Mesendoderm (in vitro differentiated cells): ENCODE measurements around the gene MICALL2.
A peak's percentile ranks its signal among the peaks of the same experiment; 100 is the strongest.

ENCODE experiments used
- DNase-seq: peaks from one replicate; pipeline ENCODE4 v3.0.0; 2013
- H2AK5ac ChIP-seq: 2 replicates; pipeline ENCODE4 v1.6.1; 2013; ENCODE audit warnings: low read length, inconsistent platforms
- H2BK120ac ChIP-seq: 2 replicates; pipeline ENCODE4 v1.6.1; 2013; ENCODE audit warnings: low read depth, mild to moderate bottlenecking, low read length, moderate library complexity, mixed read lengths
- H2BK15ac ChIP-seq: replicated peaks from 2 replicates; pipeline ENCODE4 v1.6.1; 2013; ENCODE audit warnings: low read depth, mild to moderate bottlenecking, moderate library complexity
- H2BK5ac ChIP-seq: 2 replicates; pipeline ENCODE4 v1.6.1; 2013; ENCODE audit warnings: low read length, inconsistent platforms
- H3K18ac ChIP-seq: 2 replicates; pipeline ENCODE4 v1.6.1; 2013; ENCODE audit warnings: mild to moderate bottlenecking, low read length, mixed read lengths
- H3K23ac ChIP-seq: one replicate; pipeline ENCODE4 v1.6.1; 2013; ENCODE audit warnings: low read length
- H3K27ac ChIP-seq: 2 replicates; pipeline ENCODE4 v1.5.1; 2013; ENCODE audit warnings: low read depth, mild to moderate bottlenecking, inconsistent platforms, low read length, moderate library complexity
- H3K27me3 ChIP-seq: 2 replicates; pipeline ENCODE4 v1.6.1; 2013; ENCODE audit warnings: low read length, control low read depth, mild to moderate bottlenecking, inconsistent platforms; ENCODE audit not compliant: insufficient read depth, poor library complexity
- H3K36me3 ChIP-seq: 2 replicates; pipeline ENCODE4 v1.6.1; 2013; ENCODE audit warnings: low read length, inconsistent platforms; ENCODE audit not compliant: control insufficient read depth, insufficient read depth
- H3K4ac ChIP-seq: one replicate; pipeline ENCODE4 v1.6.1; 2013; ENCODE audit warnings: low read depth, mild to moderate bottlenecking, low read length, moderate library complexity
- H3K4me1 ChIP-seq: 2 replicates; pipeline ENCODE4 v1.6.1; 2013; ENCODE audit warnings: low read depth, low read length, inconsistent platforms; ENCODE audit not compliant: control insufficient read depth
- H3K4me2 ChIP-seq: 2 replicates; pipeline ENCODE4 v1.6.1; 2013; ENCODE audit warnings: low read length
- H3K4me3 ChIP-seq: 2 replicates; pipeline ENCODE4 v1.5.1; 2013; ENCODE audit warnings: mild to moderate bottlenecking, low read length
- H3K56ac ChIP-seq: one replicate; pipeline ENCODE4 v1.6.1; 2013; ENCODE audit warnings: low read length
- H3K79me1 ChIP-seq: 2 replicates; pipeline ENCODE4 v1.6.1; 2013; ENCODE audit warnings: low read length, inconsistent platforms
- H3K79me2 ChIP-seq: 2 replicates; pipeline ENCODE4 v1.6.1; 2013; ENCODE audit warnings: mild to moderate bottlenecking, low read length; ENCODE audit not compliant: control insufficient read depth, insufficient read depth
- H3K9ac ChIP-seq: 2 replicates; pipeline ENCODE4 v1.6.1; 2013; ENCODE audit warnings: low read length, inconsistent platforms
- H4K5ac ChIP-seq: one replicate; pipeline ENCODE4 v1.6.1; 2013; ENCODE audit warnings: low read length
- H4K8ac ChIP-seq: one replicate; pipeline ENCODE4 v1.6.1; 2013; ENCODE audit warnings: low read depth, mild to moderate bottlenecking, control low read depth, low read length, moderate library complexity
- WGBS: extraction: QIAGEN DNeasy Blood & Tissue Kit; methylation state at CpG from one replicate; pipeline ENCODE4 v1.1.7; 2013; ENCODE audit warnings: low lambda C conversion rate, missing lambda C conversion rate; ENCODE audit not compliant: insufficient coverage; ENCODE audit errors: extremely low coverage; 5-methylcytosine and 5-hydroxymethylcytosine counted together

The MICALL2 gene

DNA sequence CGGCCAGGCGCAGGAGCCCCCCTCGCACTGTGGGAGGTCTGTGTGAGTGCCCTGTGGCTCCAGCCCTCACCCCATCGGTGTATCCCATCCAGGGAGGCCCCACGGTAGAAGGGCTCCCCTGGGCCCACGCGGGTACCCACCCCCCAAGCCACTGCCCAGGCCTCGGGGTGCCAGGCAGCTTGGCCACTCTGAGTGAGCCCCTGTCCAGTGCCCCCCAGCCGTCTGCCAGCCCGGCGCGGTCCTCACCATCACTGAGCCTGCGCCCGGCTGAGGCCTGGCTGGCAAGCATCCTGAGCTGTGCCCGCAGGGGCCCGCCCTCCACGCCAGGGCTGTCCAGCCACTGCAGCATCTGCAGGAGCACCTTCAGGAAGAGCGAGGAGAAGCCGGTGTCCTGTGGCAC is 19.2 kb upstream of the MICALL2 start:
- Histone ChIP-seq H2BK120ac (no peak overlapping the region), H4K5ac (no peak overlapping the region), H3K23ac (no peak overlapping the region), H3K79me1 (no peaks in the 10 kb centered on the region), H2BK5ac (no peak overlapping the region), H3K27me3 (no peaks in the 10 kb centered on the region), H3K4me2 (no peak overlapping the region), H3K27ac (no peak overlapping the region), H3K18ac (no peak overlapping the region), H3K4me3 (no peak overlapping the region), H3K79me2 (no peaks in the 10 kb centered on the region), H3K56ac (no peak overlapping the region), H3K9ac (no peak overlapping the region), H2BK15ac (no peak overlapping the region), H2AK5ac (no peak overlapping the region), H4K8ac (no peak overlapping the region), H3K4me1 (no peaks in the 10 kb centered on the region), H3K4ac (no peak overlapping the region), H3K36me3 (peaks cover 3% of the 10 kb centered on the region)
- no CpG with 5 or more reads among the region's 19 CpGs for WGBS
- DNase-seq: no peak

- no peak overlapping the region for H3K27ac ChIP-seq
- H2BK120ac ChIP-seq: no peak overlapping the region
- no peak overlapping the region for H3K4me3 ChIP-seq
- no peak overlapping the region for H3K4me2 ChIP-seq
- H3K9ac ChIP-seq: no peak overlapping the region
- no peaks in the 10 kb centered on the region for H3K4me1 ChIP-seq
- H3K79me2 ChIP-seq: no peaks in the 10 kb centered on the region
- no peak overlapping the region for H3K23ac ChIP-seq
- no peaks in the 10 kb centered on the region for H3K79me1 ChIP-seq
- H4K5ac ChIP-seq: no peak overlapping the region
- H3K56ac ChIP-seq: no peak overlapping the region
- DNase-seq: no peak
- H4K8ac ChIP-seq: no peak overlapping the region
- no peak overlapping the region for H3K18ac ChIP-seq
- no peaks in the 10 kb centered on the region for H3K27me3 ChIP-seq
- no peak overlapping the region for H2AK5ac ChIP-seq
- WGBS: no CpG with 5 or more reads among the region's 15 CpGs
- no peak overlapping the region for H2BK5ac ChIP-seq
- no peak overlapping the region for H2BK15ac ChIP-seq
- peaks cover 8% of the 10 kb centered on the region for H3K36me3 ChIP-seq
- H3K4ac ChIP-seq: no peak overlapping the region
Observed at GRCh38 chr7:1476859-1477258, 17.6 kb upstream of the MICALL2 start.

DNA sequence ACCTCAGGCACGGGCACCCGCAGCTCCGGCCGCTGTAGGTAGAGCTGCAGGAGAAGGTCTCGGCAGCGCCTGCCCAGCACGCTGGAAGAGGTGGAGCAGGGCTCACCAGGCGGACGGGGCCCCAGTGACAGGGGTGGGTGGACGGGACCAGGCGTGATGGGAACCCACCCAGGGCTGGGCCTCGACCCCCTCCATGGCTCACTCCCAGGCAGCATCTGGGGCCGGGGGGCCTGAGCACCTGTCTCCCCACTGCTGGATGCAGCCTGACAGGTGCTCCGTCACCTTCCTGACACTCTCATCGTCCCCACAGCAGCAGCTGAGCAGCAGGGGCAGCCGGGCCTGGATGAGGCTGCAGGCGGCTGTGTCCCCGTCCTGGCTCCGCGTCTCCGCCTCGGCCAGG is 16.7 kb upstream of the MICALL2 start:
- H3K27ac ChIP-seq: no peak overlapping the region
- no peak overlapping the region for H3K23ac ChIP-seq
- peaks cover 8% of the 10 kb centered on the region for H3K36me3 ChIP-seq
- no peak overlapping the region for H2BK15ac ChIP-seq
- no peak overlapping the region for H3K4ac ChIP-seq
- H3K4me2 ChIP-seq: no peak overlapping the region
- DNase-seq: no peak
- no peaks in the 10 kb centered on the region for H3K79me2 ChIP-seq
- H3K79me1 ChIP-seq: no peaks in the 10 kb centered on the region
- no peak overlapping the region for H4K5ac ChIP-seq
- H3K27me3 ChIP-seq: no peaks in the 10 kb centered on the region
- no peak overlapping the region for H3K18ac ChIP-seq
- H3K4me1 ChIP-seq: no peaks in the 10 kb centered on the region
- no peak overlapping the region for H2BK120ac ChIP-seq
- no peak overlapping the region for H2BK5ac ChIP-seq
- H3K4me3 ChIP-seq: no peak overlapping the region
- H3K56ac ChIP-seq: no peak overlapping the region
- no peak overlapping the region for H2AK5ac ChIP-seq
- no peak overlapping the region for H4K8ac ChIP-seq
- no peak overlapping the region for H3K9ac ChIP-seq
- no CpG with 5 or more reads among the region's 22 CpGs for whole genome bisulfite sequencing

GRCh38 chr7:1475393-1475792 is 16.1 kb upstream of the MICALL2 start:
- H2AK5ac ChIP-seq: no peak overlapping the region
- no peak overlapping the region for H3K4me2 ChIP-seq
- H4K8ac ChIP-seq: no peak overlapping the region
- H2BK15ac ChIP-seq: no peak overlapping the region
- H3K79me1 ChIP-seq: no peaks in the 10 kb centered on the region
- H3K4ac ChIP-seq: no peak overlapping the region
- no peak overlapping the region for H2BK120ac ChIP-seq
- no peak overlapping the region for H3K4me3 ChIP-seq
- H3K79me2 ChIP-seq: no peaks in the 10 kb centered on the region
- WGBS: no CpG with 5 or more reads among the region's 17 CpGs
- DNase-seq: no peak
- no peak overlapping the region for H3K9ac ChIP-seq
- no peak overlapping the region for H4K5ac ChIP-seq
- H3K36me3 ChIP-seq: peaks cover 8% of the 10 kb centered on the region
- H3K27me3 ChIP-seq: no peaks in the 10 kb centered on the region
- H3K4me1 ChIP-seq: no peaks in the 10 kb centered on the region
- no peak overlapping the region for H3K56ac ChIP-seq
- no peak overlapping the region for H3K23ac ChIP-seq
- H3K27ac ChIP-seq: no peak overlapping the region
- H2BK5ac ChIP-seq: no peak overlapping the region
- no peak overlapping the region for H3K18ac ChIP-seq

GRCh38 chr7:1474736-1475135 is 15.5 kb upstream of the MICALL2 start:
- Histone ChIP-seq H3K9ac (no peak overlapping the region), H3K36me3 (peaks cover 8% of the 10 kb centered on the region), H3K79me1 (no peaks in the 10 kb centered on the region), H3K18ac (no peak overlapping the region), H3K27me3 (no peaks in the 10 kb centered on the region), H3K4me1 (no peaks in the 10 kb centered on the region), H3K4me2 (no peak overlapping the region), H3K23ac (no peak overlapping the region), H2AK5ac (no peak overlapping the region), H2BK5ac (no peak overlapping the region), H4K8ac (no peak overlapping the region), H4K5ac (no peak overlapping the region), H2BK120ac (no peak overlapping the region), H3K4me3 (no peak overlapping the region), H3K4ac (no peak overlapping the region), H3K27ac (no peak overlapping the region), H3K56ac (no peak overlapping the region), H2BK15ac (no peak overlapping the region), H3K79me2 (no peaks in the 10 kb centered on the region)
- DNase-seq: no peak
- WGBS: no CpG with 5 or more reads among the region's 24 CpGs

- Histone ChIP-seq H2BK15ac (no peak overlapping the region), H3K9ac (no peak overlapping the region), H4K5ac (no peak overlapping the region), H3K23ac (no peak overlapping the region), H3K27me3 (no peaks in the 10 kb centered on the region), H3K4me1 (no peaks in the 10 kb centered on the region), H2BK120ac (no peak overlapping the region), H2AK5ac (no peak overlapping the region), H3K4me2 (no peak overlapping the region), H3K4me3 (no peak overlapping the region), H3K79me1 (no peaks in the 10 kb centered on the region), H3K56ac (no peak overlapping the region), H3K27ac (no peak overlapping the region), H3K4ac (no peak overlapping the region), H2BK5ac (no peak overlapping the region), H3K79me2 (no peaks in the 10 kb centered on the region), H4K8ac (no peak overlapping the region), H3K18ac (no peak overlapping the region), H3K36me3 (peaks cover 6% of the 10 kb centered on the region)
- WGBS: no CpG with 5 or more reads among the region's 37 CpGs
- DNase-seq: peak; percentile 92
Observed at GRCh38 chr7:1473864-1474512, 14.7 kb upstream of the MICALL2 start.
